NCI-H524 treated with DMSO at 0.1 percent for 48 hours (cell line): ENCODE results near the gene ZFAND2B.

Experiments
- DNase-seq: peaks from one replicate; lab custom pipeline; 2025; lab: John Stamatoyannopoulos, UW

The ZFAND2B gene

DNA sequence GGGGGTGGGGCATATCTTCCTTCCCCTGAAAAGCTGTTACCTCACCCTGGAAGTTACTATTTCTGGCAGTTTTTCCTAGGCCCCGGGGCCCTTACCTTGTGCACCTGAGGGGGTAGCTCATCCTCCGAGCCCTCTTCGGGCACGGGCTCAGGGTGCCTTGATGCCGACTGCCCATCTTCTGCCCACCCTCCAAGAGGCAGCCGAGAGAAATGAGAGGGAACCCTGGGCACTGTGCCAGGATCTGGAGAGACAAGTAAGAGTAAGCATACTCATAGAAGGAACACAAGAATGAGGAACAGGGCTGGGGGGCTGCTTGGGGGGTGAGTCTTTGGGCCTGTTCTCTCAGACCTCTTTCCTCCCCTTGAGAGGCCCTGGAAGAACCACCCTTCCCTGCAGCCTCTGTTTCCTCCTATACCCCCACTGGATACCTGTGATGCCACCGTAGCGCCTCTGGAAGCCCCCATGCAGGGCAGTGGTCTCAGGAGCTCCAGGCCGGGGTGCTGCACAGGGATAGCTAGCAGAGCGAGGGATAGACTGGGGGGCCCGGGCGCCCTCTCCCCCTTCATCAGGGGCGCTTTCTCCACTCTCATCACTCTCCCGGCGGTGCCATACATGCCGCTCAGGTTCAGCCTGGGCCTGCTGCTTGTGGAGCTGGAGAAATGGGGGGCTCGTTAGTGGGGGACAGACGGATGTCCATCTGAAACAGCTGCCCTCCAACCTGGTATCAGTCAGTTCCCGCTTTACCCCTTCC, 14.2 kb downstream of the ZFAND2B start:
- DNase-seq: no peak

GRCh38 chr2:219221957-219222518, 15.5 kb downstream of the ZFAND2B start:
- no peak for DNase-seq

- no peak for DNase-seq
These were observed 17.4 kb downstream of the ZFAND2B start for GRCh38 chr2:219223831-219224610.

GRCh38 chr2:219225350-219225749, 18.8 kb downstream of the ZFAND2B start:
- no peak for DNase-seq

GRCh38 chr2:219228041-219228910, 21.7 kb downstream of the ZFAND2B start:
- DNase-seq: no peak

GRCh38 chr2:219228911-219229304, 22.3 kb downstream of the ZFAND2B start:
- no peak for DNase-seq

- peak; percentile 93 for DNase-seq
These were observed 22.9 kb downstream of the ZFAND2B start, which contains the start of the genes ANKZF1 and ATG9A for GRCh38 chr2:219229305-219230058. Gene ANKZF1, plus strand, starts transcription at chr2:219229806. Its CDS starts 452 bp downstream, at chr2:219230258. Gene ATG9A, minus strand, starts transcription at chr2:219229636. Its CDS starts 1,612 bp downstream, at chr2:219228024.

- no peak for DNase-seq
These were observed 23.5 kb downstream of the ZFAND2B start for GRCh38 chr2:219230059-219230540.

DNA sequence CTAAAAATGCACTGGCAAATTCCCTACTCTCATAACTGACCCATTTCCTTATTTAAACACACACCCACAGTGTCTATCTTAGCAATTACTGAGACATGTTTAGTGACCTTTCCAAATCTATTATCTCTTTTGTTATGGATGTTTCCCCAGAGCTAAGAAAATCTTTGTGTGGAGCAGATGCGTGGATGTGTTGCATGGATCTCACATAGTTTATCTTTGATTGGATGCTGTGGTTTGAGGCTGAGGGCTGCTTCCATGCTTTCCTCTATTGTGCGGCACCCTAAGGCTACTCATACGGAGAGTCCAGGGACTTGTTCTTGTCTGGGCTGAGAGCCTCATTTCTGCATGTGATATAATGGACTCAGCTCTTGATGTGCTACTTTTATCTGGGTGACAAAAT, 27.7 kb downstream of the ZFAND2B start:
- no peak for DNase-seq

DNA sequence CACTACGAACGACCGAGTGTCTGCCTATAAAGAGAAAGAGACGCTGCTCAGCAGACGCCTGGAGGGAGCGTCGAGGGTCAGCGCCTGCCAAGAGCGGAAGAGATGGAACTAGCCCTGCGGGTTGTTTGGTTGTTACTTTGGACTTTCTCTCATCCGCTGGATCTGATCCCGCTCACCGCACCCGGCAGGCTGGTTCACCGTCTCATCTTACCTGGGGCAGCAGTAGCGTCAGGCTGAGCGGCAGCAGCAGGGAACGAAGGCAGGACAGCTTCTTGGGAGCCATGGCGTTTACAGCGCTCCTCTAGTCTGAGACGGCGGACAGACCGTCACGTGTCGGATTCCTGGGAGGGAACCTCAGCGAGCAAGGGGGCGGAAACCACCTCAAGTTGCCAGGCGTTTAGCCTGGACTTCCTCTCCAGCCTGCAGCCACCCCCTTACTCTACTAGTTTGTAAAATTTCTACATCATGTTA, 36.7 kb downstream of the ZFAND2B start:
- no peak for DNase-seq

DNA sequence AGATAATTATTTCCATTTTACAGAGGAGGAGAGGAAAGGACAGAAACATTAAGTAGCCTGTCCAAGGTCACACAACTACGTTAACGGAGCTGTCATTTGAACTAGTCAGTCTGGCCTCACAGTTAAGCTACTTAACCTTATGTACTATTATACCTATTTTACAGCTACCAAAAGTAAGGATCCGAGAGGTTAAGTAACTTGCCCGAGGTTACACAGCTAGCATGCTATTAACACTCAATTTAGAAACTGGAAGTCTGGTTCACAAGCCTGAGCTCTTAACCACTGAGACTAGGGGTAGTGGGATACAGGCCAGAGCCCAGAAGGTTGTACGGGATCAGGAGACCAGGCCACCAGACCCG, 38.2 kb downstream of the ZFAND2B start:
- no peak for DNase-seq

DNA sequence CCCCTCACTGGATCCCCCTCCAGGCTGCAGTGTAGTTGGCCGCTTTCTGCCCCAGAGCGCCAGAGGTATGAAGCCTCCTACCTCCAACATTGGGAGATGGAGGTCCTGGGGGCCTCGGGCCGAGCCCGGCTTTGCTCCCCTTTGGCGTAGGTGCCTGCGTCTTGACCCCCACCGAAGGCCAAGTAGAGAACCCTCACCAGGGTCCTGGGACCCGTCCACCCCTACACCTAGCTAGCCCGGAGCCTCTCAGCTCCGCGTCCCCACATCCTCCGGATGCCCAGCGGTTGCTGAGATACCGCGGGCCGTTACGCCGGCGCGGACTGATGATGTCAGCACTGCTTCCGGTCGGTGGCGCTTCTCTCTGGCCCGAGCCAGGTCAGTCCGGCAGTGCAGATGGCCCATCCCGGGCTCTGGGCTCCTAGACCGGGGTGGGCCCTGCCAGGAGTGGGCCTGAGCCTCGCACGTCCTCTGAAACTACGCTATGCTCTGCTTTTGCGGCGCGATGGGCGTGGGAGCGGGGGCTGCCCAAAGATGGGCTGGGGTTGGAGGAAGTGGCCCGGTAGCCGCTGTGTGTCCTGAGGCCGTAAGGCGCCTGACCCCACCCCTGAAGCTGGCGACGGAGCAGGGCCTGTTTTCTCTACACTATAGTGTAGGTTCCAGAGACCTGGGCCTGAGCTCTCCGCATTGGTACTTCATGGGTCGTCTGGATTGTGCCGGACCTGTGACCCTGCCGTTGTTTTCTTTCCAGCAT, 38.7 kb downstream of the ZFAND2B start, which contains the start of the genes GLB1L and STK16:
Gene GLB1L (minus strand): TSS at position 297 of the 751 bp plus-strand sequence. CDS start 1,871 bp downstream, outside the sequence.
Gene STK16 (plus strand): TSS at position 332 of the 751 bp plus-strand sequence. CDS start 521 bp downstream, outside the sequence.
- DNase-seq: peak; percentile 26

GRCh38 chr2:219245899-219246230, 39.3 kb downstream of the ZFAND2B start:
- no peak for DNase-seq

DNA sequence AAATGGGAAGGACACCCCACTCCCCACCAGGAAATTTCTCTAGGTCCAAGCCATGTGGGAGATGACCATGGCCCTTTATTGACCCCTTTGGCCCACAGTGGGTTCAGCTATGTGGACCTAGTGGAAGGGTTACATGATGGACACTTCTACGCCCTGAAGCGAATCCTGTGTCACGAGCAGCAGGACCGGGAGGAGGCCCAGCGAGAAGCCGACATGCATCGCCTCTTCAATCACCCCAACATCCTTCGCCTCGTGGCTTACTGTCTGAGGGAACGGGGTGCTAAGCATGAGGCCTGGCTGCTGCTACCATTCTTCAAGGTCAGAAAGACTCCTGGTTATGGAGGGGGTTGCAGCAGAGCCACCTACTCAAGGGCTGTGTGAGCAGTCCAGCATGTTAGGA, 40.0 kb downstream of the ZFAND2B start:
- DNase-seq: no peak

GRCh38 chr2:219247678-219248642, 41.4 kb downstream of the ZFAND2B start:
- DNase-seq: no peak

GRCh38 chr2:219248845-219249202, 42.2 kb downstream of the ZFAND2B start:
- no peak for DNase-seq

GRCh38 chr2:219249203-219249980, 42.8 kb downstream of the ZFAND2B start:
- no peak for DNase-seq
